ENCODE results near the gene SLC7A11. TPM values are rescaled to one million over a fixed set of nuclear protein-coding genes. Genes with fewer than 3 reads are reported as not detected.

The SLC7A11 gene
- total and polyA plus RNA-seq, 2 experiments from 2014 or later = 5.1 to 24.3 TPM

- Histone ChIP-seq H3K79me2 (no peaks in the 10 kb centered on the region), H3K9me3 (ENCODE audit: low read depth) (no peaks in the 10 kb centered on the region), H3K4me1 (ENCODE audit: insufficient read depth) (peaks cover 22% of the 10 kb centered on the region), H3K9me2 (replicated peaks; ENCODE audit: insufficient read depth) (no peaks in the 10 kb centered on the region), H2AFZ (no peak overlapping the region), H3K27ac (peak overlapping the region; percentile 72), H3K4me2 (peak overlapping the region; percentile 28), H3K27me3 (no peaks in the 10 kb centered on the region), H3K36me3 (replicated peaks; ENCODE audit: insufficient read depth, low read depth) (peaks cover 5% of the 10 kb centered on the region), H3K4me3 (no peak overlapping the region), H4K20me1 (ENCODE audit: insufficient read depth, poor library complexity, severe bottlenecking) (no peaks in the 10 kb centered on the region)
- DNase-seq (ENCODE audit: low spot score) = peak; percentile 65
- WGBS (ENCODE audit: low lambda C conversion rate, missing lambda C conversion rate) = 34% methylated on average over 6 of the region's 6 CpGs
- TF ChIP-seq EZH2 (IDR thresholded peaks at IDR 0.05; ENCODE audit: borderline replicate concordance) = no peak
- TF ChIP-seq EZH2phosphoT487 (IDR thresholded peaks at IDR 0.05; ENCODE audit: low read depth, severe bottlenecking, unreplicated experiment) = no peak
- TF ChIP-seq, protein P1, sequence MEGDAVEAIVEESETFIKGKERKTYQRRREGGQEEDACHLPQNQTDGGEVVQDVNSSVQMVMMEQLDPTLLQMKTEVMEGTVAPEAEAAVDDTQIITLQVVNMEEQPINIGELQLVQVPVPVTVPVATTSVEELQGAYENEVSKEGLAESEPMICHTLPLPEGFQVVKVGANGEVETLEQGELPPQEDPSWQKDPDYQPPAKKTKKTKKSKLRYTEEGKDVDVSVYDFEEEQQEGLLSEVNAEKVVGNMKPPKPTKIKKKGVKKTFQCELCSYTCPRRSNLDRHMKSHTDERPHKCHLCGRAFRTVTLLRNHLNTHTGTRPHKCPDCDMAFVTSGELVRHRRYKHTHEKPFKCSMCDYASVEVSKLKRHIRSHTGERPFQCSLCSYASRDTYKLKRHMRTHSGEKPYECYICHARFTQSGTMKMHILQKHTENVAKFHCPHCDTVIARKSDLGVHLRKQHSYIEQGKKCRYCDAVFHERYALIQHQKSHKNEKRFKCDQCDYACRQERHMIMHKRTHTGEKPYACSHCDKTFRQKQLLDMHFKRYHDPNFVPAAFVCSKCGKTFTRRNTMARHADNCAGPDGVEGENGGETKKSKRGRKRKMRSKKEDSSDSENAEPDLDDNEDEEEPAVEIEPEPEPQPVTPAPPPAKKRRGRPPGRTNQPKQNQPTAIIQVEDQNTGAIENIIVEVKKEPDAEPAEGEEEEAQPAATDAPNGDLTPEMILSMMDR (IDR thresholded peaks at IDR 0.05; ENCODE audit: poor library complexity) = no peak
Measured at GRCh38 chr4:138181287-138181686, 60.9 kb downstream of the SLC7A11 start.

DNA sequence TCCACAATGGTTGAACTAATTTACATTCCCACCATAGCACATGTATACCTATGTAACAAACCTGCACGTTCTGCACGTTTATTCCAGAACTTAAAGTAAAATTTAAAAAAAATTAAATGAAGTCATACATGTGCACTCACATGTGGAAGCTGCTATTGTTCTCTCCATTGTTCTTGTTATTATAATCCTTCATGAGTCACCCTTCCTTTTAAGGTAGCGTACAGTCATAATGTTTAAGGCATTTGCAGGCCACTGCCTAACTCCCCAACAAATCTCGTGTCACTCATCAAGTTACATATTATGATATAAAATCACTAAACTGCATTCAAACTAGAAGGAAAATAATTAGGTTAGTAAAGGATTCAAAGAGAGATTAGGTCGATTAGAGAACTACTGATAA is 63.6 kb downstream of the SLC7A11 start:
- Histone ChIP-seq H3K4me1 (ENCODE audit: insufficient read depth) (peaks cover 38% of the 10 kb centered on the region), H4K20me1 (ENCODE audit: insufficient read depth, poor library complexity, severe bottlenecking) (no peaks in the 10 kb centered on the region), H3K27ac (no peak overlapping the region), H2AFZ (no peak overlapping the region), H3K9me3 (ENCODE audit: low read depth) (no peaks in the 10 kb centered on the region), H3K79me2 (no peaks in the 10 kb centered on the region), H3K4me3 (no peak overlapping the region), H3K27me3 (no peaks in the 10 kb centered on the region), H3K9me2 (replicated peaks; ENCODE audit: insufficient read depth) (no peaks in the 10 kb centered on the region), H3K36me3 (replicated peaks; ENCODE audit: insufficient read depth, low read depth) (peaks cover 5% of the 10 kb centered on the region), H3K4me2 (no peak overlapping the region)
- TF ChIP-seq EZH2phosphoT487 (IDR thresholded peaks at IDR 0.05; ENCODE audit: low read depth, severe bottlenecking, unreplicated experiment) = no peak
- TF ChIP-seq, protein P1 (IDR thresholded peaks at IDR 0.05; ENCODE audit: poor library complexity) = no peak
- no peak for TF ChIP-seq EZH2 (IDR thresholded peaks at IDR 0.05; ENCODE audit: borderline replicate concordance)
- 87% methylated on average over 5 of the region's 5 CpGs for WGBS (ENCODE audit: low lambda C conversion rate, missing lambda C conversion rate)
- no peak for DNase-seq (ENCODE audit: low spot score)

GRCh38 chr4:138177278-138177968 is 64.7 kb downstream of the SLC7A11 start:
- H3K9me2 ChIP-seq (replicated peaks; ENCODE audit: insufficient read depth) = no peaks in the 10 kb centered on the region
- H4K20me1 ChIP-seq (ENCODE audit: insufficient read depth, poor library complexity, severe bottlenecking) = no peaks in the 10 kb centered on the region
- WGBS (ENCODE audit: low lambda C conversion rate, missing lambda C conversion rate) = 95% methylated on average over 2 of the region's 2 CpGs
- H3K4me1 ChIP-seq (ENCODE audit: insufficient read depth) = peaks cover 34% of the 10 kb centered on the region
- no peak overlapping the region for H3K4me3 ChIP-seq
- no peak for DNase-seq (ENCODE audit: low spot score)
- no peak overlapping the region for H3K4me2 ChIP-seq
- H3K79me2 ChIP-seq = no peaks in the 10 kb centered on the region
- TF ChIP-seq EZH2 (IDR thresholded peaks at IDR 0.05; ENCODE audit: borderline replicate concordance) = no peak
- no peak for TF ChIP-seq EZH2phosphoT487 (IDR thresholded peaks at IDR 0.05; ENCODE audit: low read depth, severe bottlenecking, unreplicated experiment)
- TF ChIP-seq, protein P1 (IDR thresholded peaks at IDR 0.05; ENCODE audit: poor library complexity) = no peak
- H3K9me3 ChIP-seq (ENCODE audit: low read depth) = no peaks in the 10 kb centered on the region
- no peaks in the 10 kb centered on the region for H3K27me3 ChIP-seq
- no peak overlapping the region for H3K27ac ChIP-seq
- H3K36me3 ChIP-seq (replicated peaks; ENCODE audit: insufficient read depth, low read depth) = peaks cover 5% of the 10 kb centered on the region
- H2AFZ ChIP-seq = no peak overlapping the region
